SK-N-SH treated with all-trans-retinoic acid at 6 μM for 48 hours (cell line): ENCODE measurements around the gene PITRM1.

ENCODE experiments used
- ATAC-seq: fragments of 200-7000 bp; cut with Tn5 transposase; 3 replicates; pipeline ENCODE4 v1.9.1; 2020; ENCODE audit warnings: mild to moderate bottlenecking, moderate library complexity
- ARNTL ChIP-seq: fragments of 450-650 bp; formaldehyde crosslinking; IDR thresholded peaks from 2 replicates; pipeline ENCODE4 v1.5.0; 2020; ENCODE audit warnings: low read depth, mild to moderate bottlenecking, moderate library complexity, borderline replicate concordance
- BACH2 ChIP-seq: fragments of 250-450 bp; sonication (Bioruptor Pico); IDR thresholded peaks from 2 replicates; pipeline ENCODE4 v1.9.0; 2021; ENCODE audit warnings: mild to moderate bottlenecking, borderline replicate concordance
- CREB5 ChIP-seq: fragments of 250-450 bp; sonication (Bioruptor Pico); IDR thresholded peaks from 2 replicates; pipeline ENCODE4 v1.5.1; 2020; ENCODE audit warnings: low read depth, mild to moderate bottlenecking, moderate library complexity
- CSDC2 ChIP-seq: fragments of 250-450 bp; sonication (Bioruptor Pico); IDR thresholded peaks from 2 replicates; pipeline ENCODE4 v1.5.0; 2020; ENCODE audit warnings: mild to moderate bottlenecking, moderate library complexity
- ESRRG ChIP-seq: fragments of 250-450 bp; sonication (Bioruptor Pico); IDR thresholded peaks from 2 replicates; pipeline ENCODE4 v1.6.1; 2021; ENCODE audit warnings: mild to moderate bottlenecking
- GLIS3 ChIP-seq: fragments of 250-450 bp; sonication (Bioruptor Pico); IDR thresholded peaks from 2 replicates; pipeline ENCODE4 v1.5.0; 2020; ENCODE audit warnings: mild to moderate bottlenecking, moderate library complexity
- ISL1 ChIP-seq: fragments of 250-450 bp; sonication (Bioruptor Pico); IDR thresholded peaks from 2 replicates; pipeline ENCODE4 v2.1.2; 2022; ENCODE audit warnings: mild to moderate bottlenecking, moderate library complexity
- PPARA ChIP-seq: fragments of 250-450 bp; sonication (Bioruptor Pico); IDR thresholded peaks from 2 replicates; pipeline ENCODE4 v1.5.0; 2020; ENCODE audit warnings: mild to moderate bottlenecking, borderline replicate concordance
- RARB ChIP-seq: fragments of 250-450 bp; sonication (Bioruptor Pico); IDR thresholded peaks from 2 replicates; pipeline ENCODE4 v1.8.0; 2021; ENCODE audit warnings: mild to moderate bottlenecking, moderate library complexity
- SNAI2 ChIP-seq: fragments of 250-450 bp; sonication (Bioruptor Pico); IDR thresholded peaks from 2 replicates; pipeline ENCODE4 v1.5.0; 2020; ENCODE audit warnings: mild to moderate bottlenecking, moderate library complexity
- TCF4 ChIP-seq: fragments of 250-450 bp; sonication (Bioruptor Pico); IDR thresholded peaks from 2 replicates; pipeline ENCODE4 v1.8.0; 2021; ENCODE audit warnings: mild to moderate bottlenecking, moderate library complexity, borderline replicate concordance
- TOX ChIP-seq: fragments of 250-450 bp; sonication (Bioruptor Pico); IDR thresholded peaks from 2 replicates; pipeline ENCODE4 v1.8.0; 2021; ENCODE audit warnings: mild to moderate bottlenecking, moderate library complexity, borderline replicate concordance
- ZFP3 ChIP-seq: fragments of 250-450 bp; sonication (Bioruptor Pico); IDR thresholded peaks from 2 replicates; pipeline ENCODE4 v1.5.0; 2020; ENCODE audit warnings: mild to moderate bottlenecking, moderate library complexity
- ZFP30 ChIP-seq: fragments of 450-650 bp; formaldehyde crosslinking; IDR thresholded peaks from 2 replicates; pipeline ENCODE4 v1.5.0; 2022; ENCODE audit warnings: mild to moderate bottlenecking, moderate library complexity
- ZNF565 ChIP-seq: fragments of 450-650 bp; formaldehyde crosslinking; conservative IDR thresholded peaks from 2 replicates; pipeline ENCODE4 v1.5.0; 2020; ENCODE audit warnings: low read depth, mild to moderate bottlenecking, moderate library complexity
- ZNF8 ChIP-seq: fragments of 450-650 bp; formaldehyde crosslinking; IDR thresholded peaks from 2 replicates; pipeline ENCODE4 v1.5.0; 2020; ENCODE audit warnings: mild to moderate bottlenecking, moderate library complexity
- TF ChIP-seq, protein P1 (sequence below): fragments of 250-450 bp; sonication (Bioruptor Pico); IDR thresholded peaks from 2 replicates; pipeline ENCODE4 v1.8.0; 2020; ENCODE audit warnings: mild to moderate bottlenecking, moderate library complexity, borderline replicate concordance
- TF ChIP-seq, protein P2 (sequence below): fragments of 250-450 bp; sonication (Bioruptor Pico); IDR thresholded peaks from 2 replicates; pipeline ENCODE4 v1.5.0; 2020; ENCODE audit warnings: mild to moderate bottlenecking, moderate library complexity
- TF ChIP-seq, protein P3 (sequence below): fragments of 250-450 bp; sonication (Bioruptor Pico); IDR thresholded peaks from 2 replicates; pipeline ENCODE4 v1.8.0; 2021; ENCODE audit warnings: low read depth, mild to moderate bottlenecking, moderate library complexity, borderline replicate concordance
- TF ChIP-seq, protein P4 (sequence below): fragments of 250-450 bp; sonication (Bioruptor Pico); IDR thresholded peaks from 2 replicates; pipeline ENCODE4 v1.5.1; 2021; ENCODE audit warnings: mild to moderate bottlenecking, moderate library complexity

PITRM1 gene

DNA sequence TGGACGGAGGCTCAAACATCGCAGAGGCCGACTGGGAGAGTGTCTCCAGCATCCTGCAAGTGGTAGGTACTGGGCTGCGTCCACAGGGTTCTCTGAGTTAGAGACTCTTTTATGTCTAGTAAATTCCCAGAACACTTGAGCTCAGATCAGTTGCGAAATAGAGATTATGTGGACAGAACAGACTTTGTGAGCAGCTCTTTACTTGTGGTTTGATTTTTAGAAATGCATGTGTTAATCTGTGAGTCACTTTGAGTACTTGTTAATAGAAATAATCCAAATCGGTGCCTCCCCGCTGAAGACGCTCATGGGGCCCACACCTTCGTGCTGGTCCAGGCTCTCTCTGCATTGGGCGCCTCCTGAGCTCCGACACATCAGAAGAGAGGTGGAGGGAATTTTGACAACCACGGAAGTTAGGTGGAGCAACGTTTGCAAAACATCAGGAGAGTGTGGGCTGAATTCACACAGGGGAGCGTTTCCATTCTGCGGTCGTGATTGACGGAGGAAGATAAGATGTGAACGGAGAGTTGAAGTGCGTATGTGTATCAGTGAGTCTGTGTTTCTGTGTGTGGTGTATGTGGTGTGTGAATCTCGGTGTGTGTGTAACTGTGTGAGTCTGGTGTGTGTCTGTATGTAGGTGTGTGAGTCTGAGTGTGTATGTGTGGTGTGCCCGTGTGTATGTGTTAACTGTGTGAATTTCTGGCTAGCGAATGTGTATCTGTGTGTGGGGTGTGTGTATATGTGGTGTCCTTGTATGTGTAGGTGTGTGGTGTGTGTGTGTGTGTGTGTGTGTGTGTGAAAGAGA lies 73.1 kb downstream of the PITRM1 start:
- 0 out of 2 replicates have a peak, but pooled peaks have one; percentile 11 for TF ChIP-seq ISL1 (CRISPR knock-in tag)
- no peak for TF ChIP-seq TCF4 (CRISPR knock-in tag)
- no peak for ATAC-seq

- ATAC-seq = no peak
- no peak for TF ChIP-seq GLIS3 (CRISPR knock-in tag)
- TF ChIP-seq TCF4 (CRISPR knock-in tag) = no peak
- TF ChIP-seq ESRRG (CRISPR knock-in tag) = no peak
- no peak for TF ChIP-seq TOX (CRISPR knock-in tag)
- TF ChIP-seq, protein P1, sequence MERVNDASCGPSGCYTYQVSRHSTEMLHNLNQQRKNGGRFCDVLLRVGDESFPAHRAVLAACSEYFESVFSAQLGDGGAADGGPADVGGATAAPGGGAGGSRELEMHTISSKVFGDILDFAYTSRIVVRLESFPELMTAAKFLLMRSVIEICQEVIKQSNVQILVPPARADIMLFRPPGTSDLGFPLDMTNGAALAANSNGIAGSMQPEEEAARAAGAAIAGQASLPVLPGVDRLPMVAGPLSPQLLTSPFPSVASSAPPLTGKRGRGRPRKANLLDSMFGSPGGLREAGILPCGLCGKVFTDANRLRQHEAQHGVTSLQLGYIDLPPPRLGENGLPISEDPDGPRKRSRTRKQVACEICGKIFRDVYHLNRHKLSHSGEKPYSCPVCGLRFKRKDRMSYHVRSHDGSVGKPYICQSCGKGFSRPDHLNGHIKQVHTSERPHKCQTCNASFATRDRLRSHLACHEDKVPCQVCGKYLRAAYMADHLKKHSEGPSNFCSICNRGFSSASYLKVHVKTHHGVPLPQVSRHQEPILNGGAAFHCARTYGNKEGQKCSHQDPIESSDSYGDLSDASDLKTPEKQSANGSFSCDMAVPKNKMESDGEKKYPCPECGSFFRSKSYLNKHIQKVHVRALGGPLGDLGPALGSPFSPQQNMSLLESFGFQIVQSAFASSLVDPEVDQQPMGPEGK (CRISPR knock-in tag) = no peak
- TF ChIP-seq CREB5 = no peak
- no peak for TF ChIP-seq ZFP3 (CRISPR knock-in tag)
- TF ChIP-seq PPARA (CRISPR knock-in tag) = no peak
- no peak for TF ChIP-seq ARNTL
- TF ChIP-seq RARB = no peak
- TF ChIP-seq, protein P2, sequence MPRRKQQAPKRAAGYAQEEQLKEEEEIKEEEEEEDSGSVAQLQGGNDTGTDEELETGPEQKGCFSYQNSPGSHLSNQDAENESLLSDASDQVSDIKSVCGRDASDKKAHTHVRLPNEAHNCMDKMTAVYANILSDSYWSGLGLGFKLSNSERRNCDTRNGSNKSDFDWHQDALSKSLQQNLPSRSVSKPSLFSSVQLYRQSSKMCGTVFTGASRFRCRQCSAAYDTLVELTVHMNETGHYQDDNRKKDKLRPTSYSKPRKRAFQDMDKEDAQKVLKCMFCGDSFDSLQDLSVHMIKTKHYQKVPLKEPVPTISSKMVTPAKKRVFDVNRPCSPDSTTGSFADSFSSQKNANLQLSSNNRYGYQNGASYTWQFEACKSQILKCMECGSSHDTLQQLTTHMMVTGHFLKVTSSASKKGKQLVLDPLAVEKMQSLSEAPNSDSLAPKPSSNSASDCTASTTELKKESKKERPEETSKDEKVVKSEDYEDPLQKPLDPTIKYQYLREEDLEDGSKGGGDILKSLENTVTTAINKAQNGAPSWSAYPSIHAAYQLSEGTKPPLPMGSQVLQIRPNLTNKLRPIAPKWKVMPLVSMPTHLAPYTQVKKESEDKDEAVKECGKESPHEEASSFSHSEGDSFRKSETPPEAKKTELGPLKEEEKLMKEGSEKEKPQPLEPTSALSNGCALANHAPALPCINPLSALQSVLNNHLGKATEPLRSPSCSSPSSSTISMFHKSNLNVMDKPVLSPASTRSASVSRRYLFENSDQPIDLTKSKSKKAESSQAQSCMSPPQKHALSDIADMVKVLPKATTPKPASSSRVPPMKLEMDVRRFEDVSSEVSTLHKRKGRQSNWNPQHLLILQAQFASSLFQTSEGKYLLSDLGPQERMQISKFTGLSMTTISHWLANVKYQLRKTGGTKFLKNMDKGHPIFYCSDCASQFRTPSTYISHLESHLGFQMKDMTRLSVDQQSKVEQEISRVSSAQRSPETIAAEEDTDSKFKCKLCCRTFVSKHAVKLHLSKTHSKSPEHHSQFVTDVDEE (CRISPR knock-in tag) = no peak
- TF ChIP-seq ZNF8 = no peak
- TF ChIP-seq, protein P3, sequence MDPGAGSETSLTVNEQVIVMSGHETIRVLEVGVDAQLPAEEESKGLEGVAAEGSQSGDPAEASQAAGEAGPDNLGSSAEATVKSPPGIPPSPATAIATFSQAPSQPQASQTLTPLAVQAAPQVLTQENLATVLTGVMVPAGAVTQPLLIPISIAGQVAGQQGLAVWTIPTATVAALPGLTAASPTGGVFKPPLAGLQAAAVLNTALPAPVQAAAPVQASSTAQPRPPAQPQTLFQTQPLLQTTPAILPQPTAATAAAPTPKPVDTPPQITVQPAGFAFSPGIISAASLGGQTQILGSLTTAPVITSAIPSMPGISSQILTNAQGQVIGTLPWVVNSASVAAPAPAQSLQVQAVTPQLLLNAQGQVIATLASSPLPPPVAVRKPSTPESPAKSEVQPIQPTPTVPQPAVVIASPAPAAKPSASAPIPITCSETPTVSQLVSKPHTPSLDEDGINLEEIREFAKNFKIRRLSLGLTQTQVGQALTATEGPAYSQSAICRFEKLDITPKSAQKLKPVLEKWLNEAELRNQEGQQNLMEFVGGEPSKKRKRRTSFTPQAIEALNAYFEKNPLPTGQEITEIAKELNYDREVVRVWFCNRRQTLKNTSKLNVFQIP (CRISPR knock-in tag) = no peak
- TF ChIP-seq ZFP30 (CRISPR knock-in tag) = no peak
- no peak for TF ChIP-seq ISL1 (CRISPR knock-in tag)
- no peak for TF ChIP-seq ZNF565
- TF ChIP-seq SNAI2 (CRISPR knock-in tag) = no peak
- no peak for TF ChIP-seq BACH2
Measured at GRCh38 chr10:3098689-3099088, 73.9 kb downstream of the PITRM1 start.

- ATAC-seq = no peak
- TF ChIP-seq, protein P1 (CRISPR knock-in tag) = no peak
- TF ChIP-seq CSDC2 (CRISPR knock-in tag) (no peak), ZFP3 (CRISPR knock-in tag) (no peak), ESRRG (CRISPR knock-in tag) (no peak), ARNTL (no peak), CREB5 (no peak), TCF4 (CRISPR knock-in tag) (no peak), SNAI2 (CRISPR knock-in tag) (no peak)
- TF ChIP-seq, protein P4, sequence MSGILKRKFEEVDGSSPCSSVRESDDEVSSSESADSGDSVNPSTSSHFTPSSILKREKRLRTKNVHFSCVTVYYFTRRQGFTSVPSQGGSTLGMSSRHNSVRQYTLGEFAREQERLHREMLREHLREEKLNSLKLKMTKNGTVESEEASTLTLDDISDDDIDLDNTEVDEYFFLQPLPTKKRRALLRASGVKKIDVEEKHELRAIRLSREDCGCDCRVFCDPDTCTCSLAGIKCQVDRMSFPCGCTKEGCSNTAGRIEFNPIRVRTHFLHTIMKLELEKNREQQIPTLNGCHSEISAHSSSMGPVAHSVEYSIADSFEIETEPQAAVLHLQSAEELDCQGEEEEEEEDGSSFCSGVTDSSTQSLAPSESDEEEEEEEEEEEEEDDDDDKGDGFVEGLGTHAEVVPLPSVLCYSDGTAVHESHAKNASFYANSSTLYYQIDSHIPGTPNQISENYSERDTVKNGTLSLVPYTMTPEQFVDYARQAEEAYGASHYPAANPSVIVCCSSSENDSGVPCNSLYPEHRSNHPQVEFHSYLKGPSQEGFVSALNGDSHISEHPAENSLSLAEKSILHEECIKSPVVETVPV = no peak
Measured at GRCh38 chr10:3097160-3097559, 75.4 kb downstream of the PITRM1 start.
